ENCODE results near the gene TM4SF1.

GRCh38 chr3:149356044-149356592, 21.3 kb downstream of the TM4SF1 start:
- TF ChIP-seq CTCF (IDR thresholded peaks at IDR 0.05) (no peak), POLR2AphosphoS5 (IDR thresholded peaks at IDR 0.05; ENCODE audit: low read depth, low read length) (no peak), REST (IDR thresholded peaks at IDR 0.05; ENCODE audit: insufficient read depth in 1 of 2, low read depth in 2 of 2, low read length in 1 of 2) (no peak), SIN3A (IDR thresholded peaks at IDR 0.05; ENCODE audit: borderline replicate concordance, insufficient read depth, low read depth, low read length) (no peak)

Measured in Panc1 (cell line).